SIG-M5 treated with dmso at 0.1 percent for 504 hours (cell line): Measurements from ENCODE around the gene ABHD2.

ENCODE experiments used
- DNase-seq: peaks from one replicate; lab custom pipeline; 2025; ENCODE audit not compliant: unreplicated experiment; lab: John Stamatoyannopoulos, UW

ABHD2 gene

DNA sequence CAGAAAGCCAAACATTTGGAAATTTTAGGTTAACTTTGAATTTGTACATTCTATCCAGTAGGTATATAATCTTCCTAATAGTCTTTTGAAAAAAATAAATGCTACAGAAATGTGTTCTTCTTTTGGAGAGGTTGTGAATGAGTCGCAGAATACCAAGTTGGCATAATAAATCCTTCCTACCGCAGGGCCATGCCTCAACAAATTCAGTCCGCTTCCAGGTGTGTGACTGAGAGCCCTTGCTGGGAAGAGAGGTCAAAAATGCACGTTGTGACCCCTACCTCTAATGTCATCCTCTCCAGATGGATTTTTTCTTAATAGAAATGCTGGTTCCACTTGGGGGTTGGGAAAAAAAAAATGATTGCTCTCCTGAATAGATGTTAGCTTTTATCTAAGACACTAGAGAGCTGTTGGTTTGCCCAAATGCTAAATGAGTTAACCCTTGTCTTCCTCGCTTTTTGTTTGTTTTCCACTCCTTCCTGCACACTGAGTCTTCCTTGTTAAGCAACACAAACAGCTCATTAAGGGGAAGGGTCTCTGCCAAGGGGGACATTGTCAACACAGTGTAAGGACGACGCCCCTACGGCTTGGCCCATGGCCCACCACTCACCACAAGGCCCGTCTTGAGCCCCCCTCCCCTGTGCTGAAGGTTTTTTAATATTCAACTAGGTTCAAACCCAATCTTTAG is 99.2 kb downstream of the ABHD2 start:
- no peak for DNase-seq

DNA sequence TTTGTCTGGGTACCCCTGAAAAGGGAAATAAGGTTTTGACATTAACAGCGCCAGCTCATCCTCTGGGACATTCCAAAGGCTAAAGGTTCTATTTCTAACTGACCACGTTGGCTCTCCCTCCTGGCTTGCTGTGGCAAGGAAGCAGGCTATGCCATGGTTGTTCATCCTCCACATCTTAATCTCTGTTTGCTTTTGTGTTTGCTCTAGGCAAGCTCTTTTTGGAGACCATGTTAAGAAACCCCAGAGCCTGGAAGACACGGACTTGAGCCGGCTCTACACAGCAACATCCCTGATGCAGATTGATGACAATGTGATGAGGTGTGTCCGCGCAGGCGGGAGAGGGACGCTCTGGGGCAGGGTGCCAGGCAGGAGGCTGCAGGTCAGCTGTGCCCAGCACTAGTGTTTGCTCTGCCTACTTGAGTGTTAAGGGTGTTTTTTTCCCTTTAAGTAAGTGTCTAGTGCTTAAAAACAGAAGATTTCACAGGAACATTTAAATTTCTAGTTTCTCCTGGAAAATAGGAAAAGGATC is 99.8 kb downstream of the ABHD2 start:
- no peak for DNase-seq

DNA sequence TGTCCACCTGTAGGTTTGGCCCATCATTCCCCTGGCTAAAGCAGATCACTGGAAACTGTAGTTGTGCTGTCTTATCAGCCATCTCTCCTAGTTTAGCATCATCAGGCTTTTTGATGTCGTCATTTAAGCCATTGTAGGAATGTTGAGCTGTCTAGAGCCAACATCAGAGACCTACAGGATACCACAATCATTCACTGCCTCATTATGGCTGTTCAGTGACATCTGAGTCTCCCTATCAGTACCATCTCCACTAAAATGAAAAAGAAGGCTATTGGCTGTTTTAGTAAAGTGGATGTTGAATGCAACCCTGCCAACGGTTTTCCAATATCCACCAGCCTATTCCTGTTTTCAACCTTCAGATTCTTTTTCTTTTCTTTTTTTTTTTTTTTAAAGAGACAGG is 103.9 kb downstream of the ABHD2 start:
- DNase-seq: no peak

DNA sequence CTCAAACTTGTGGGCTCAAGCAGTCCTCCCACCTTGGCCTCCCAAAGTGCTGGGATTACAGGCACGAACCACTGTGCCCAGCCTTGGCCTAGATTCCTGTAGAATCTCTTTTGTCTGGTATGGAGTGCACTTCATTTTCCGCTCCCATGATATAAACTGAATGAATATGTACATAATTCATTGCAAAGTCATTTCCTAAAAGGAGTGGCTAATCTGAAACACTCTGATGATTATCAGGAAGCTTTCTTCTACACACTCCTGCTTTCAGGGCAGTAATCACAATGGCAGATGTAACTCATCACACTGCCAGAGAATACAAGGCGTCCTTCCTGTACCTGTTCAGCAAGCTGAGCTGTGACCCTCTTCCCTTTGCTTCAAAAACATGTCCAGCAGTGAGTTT is 104.5 kb downstream of the ABHD2 start:
- no peak for DNase-seq

DNA sequence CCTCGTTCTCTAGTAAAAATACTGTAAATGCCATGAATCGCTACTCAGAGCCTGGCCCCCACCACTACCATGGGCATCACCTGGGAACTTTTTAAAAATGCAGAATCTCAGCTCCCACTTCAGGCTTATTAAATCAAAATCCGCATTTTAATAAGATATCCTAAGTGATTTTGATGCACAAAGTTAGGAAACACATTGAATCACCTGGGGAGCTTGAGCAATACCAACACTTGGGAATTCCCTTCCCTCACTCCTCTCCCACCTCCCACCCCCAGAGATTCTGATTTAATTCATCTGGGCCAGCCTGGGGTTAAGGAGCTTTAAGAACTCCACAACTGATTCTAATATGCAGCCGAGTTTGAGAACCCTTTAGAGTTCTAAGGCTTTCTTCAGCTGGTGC is 106.4 kb downstream of the ABHD2 start:
- no peak for DNase-seq

DNA sequence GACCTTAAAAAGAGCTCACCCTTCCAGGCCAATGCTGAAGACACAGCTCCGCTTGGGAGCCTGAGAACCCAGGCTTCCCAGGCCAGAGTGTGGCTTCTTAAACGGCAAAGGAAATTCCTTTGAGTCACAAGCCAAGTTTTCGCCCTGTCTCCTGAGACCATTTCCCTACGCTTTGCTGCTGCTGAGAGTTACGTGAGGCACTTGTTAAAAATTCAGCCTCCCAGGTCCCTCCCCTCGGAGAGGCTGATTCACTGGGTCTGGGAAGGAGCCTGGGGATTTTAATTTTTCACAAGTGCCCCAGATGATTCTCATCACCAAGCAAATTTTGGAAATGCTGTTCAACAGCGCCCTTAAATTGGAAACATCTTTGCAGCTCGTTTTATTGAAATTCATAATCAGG is 107.6 kb downstream of the ABHD2 start:
- no peak for DNase-seq

DNA sequence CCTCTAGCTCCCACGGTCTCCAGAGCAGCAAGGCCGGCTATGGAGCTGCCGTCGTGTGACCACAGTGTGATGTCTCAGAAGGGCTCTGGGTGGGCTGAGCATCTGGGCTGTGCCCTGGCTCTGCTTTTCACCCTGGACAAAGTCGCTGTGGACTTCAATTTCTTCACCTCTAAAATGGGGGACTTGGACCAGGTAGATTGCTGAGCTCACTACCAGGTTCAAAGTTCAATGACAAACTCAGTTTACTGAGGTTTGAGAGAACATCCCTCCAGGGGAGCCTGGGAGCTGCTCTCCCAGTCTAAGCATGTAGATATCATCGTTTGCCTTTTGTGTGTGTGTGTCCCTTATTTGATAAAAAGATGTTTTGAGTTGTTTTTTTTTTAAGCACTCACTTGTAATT is 108.0 kb downstream of the ABHD2 start:
- DNase-seq: no peak

DNA sequence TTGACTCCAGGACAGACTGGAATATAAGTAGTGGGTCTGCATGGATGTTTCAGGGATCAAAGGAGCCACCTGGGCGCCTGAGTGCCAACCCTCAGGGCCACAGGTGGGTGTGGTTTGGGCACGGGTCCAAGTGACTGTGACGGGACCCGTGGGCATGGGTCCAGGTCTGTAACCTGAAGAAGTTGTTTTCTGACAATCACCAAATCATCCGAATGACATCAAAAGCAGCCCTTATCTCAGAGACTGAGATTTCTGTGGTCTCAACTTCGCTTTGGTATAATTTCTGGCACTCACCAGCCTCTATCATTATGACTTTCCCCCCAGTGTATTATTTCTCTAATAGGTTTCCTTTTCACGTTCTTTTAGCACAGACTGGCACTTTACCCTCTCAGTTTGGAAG is 108.7 kb downstream of the ABHD2 start:
- no peak for DNase-seq

DNA sequence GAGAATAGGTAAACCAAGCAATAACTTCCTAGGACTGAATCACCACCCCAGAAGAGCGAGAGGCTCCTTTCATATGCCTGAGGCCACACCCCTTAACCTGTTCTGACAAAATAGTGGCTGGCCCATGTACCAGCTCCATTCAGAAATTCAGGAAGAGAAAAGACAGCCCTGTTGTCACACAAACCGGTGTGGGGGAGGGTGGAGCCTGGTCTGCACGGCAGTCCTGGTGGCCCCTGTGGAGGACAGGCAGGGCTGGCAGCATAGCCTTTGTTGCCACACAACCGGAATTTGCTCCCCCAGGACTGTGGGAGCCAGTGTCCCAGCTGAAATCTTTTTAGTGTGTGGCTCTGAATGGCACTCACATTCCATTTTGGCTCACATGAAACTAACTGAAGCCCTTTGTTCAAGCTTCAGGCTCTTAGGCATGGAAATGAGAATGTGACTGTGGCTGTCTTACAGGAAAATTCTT is 109.3 kb downstream of the ABHD2 start:
- peak; percentile 3 for DNase-seq

DNA sequence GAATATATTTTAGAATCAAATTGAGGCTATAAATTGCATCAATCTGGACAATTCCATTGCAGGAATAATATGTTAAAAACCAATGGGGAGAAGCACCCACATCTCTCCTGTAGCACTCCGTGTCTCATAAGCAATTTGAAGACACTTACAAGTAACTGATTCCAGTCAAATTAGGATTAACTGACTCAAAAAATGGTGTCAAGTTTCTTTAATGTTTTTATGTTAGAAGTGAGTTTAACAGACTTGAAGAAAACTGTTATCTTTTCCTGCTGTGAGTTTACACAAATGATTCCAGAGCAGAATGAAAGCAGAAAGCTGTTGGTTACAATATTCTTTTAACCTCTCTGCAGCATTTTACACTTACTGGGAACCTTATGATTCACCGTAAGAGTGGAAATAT is 109.9 kb downstream of the ABHD2 start:
- no peak for DNase-seq

DNA sequence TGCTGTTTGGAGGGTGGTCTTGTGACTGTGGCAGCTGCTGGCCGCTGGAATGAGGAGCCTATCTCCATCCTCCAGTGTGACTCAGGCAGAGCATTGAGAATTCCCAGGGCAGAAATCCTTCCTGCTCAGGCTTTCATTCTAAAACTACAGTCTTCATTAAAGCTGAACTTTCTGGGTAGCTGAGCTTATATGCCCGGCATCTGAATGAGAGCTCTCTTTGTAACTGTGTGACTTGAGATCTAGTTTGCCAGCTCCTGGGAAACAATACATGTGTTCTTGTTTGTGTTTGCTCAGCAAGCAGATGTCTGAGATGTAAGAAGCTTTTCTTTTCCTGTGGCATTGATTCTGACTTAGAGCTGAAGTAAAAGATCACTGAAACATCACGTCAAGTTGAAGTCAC is 110.7 kb downstream of the ABHD2 start:
- no peak for DNase-seq

DNA sequence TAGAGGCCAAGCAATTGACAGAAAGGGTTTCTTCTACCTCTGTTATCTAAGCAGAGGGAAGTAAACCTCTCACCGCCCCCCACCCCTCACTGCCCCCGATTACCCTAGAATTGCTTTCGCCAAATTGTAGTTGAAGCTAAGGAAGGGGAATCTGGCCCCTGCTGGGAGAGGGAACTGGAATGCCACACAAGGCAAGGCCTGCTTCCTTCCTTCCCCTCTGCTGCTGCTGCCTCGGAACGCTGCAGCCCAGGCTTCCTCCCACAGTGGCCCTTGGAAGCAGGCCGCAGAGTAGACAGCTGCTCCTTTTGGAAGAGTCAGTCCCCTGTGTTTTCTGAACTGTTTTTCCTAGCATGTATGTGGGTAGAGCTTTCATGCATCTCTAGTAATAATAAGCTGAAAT is 111.5 kb downstream of the ABHD2 start:
- no peak for DNase-seq

DNA sequence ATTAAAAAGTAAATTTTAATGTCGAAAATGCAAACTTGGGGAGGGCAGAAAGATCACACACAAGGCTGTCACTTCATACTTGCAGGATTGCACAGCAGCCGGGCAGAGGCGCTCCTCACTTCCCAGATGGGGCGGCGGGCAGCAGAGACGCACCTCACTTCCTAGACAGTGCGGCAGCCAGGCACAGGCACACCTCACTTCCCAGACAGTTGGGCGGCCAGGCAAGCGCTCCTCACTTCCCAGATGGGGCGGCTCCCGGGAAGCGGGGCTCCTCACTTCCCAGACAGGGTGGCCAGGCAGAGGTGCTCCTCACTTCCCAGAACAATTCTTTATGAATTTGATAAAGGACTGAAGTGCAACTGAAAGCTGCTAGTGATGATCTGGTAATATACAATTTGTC is 111.9 kb downstream of the ABHD2 start:
- DNase-seq: no peak

DNA sequence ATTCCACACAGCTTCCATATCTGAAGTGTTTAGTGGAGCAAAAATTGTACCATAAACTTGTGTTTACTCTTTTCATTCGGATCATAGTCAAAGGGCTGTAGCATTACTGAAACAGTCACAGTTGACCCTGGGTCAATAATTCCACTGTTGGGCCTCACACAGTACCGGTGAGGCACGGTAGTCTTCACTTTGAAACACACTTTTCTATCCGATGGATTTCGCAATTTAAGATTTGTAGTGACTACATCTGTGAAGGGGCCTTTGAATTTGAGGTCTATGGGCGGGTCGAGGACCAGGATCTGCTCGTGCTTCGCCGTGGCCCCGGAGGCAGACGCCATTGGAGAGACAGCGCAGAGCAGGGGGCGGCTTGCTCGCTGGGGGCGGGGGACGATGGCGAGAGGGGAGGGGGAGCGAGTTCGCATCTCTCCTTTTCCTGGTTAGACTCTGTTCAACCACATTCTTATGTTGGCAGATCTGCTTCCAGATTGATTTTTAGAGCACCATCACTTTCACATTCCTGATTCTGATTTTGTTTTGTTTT is 113.3 kb downstream of the ABHD2 start:
- no peak for DNase-seq

DNA sequence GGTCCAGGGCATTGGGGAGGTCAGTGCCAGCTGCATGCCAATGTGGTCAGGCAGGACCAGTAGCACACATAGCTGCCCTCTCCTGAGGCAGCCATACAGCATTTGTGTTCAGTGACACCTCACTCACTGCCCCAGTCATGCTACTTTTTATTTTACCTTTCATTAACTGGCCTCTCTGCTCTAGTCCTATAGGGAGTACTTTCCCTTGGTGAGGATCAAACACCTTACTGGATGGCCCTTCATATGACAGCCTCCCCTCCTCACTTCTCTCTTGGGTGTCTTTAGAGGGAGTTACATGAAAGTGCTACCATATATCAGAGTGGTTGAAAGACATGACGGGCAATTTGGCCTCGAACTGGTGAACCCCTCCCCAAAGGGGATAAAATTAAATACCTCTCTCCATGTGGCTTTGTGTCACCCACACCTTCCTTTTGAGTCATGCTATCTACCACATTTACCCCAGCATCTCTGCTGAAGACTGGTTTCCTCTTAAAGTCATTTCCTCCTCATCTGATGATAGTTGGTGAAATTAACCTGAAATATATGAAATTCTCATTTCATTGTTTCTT is 115.5 kb downstream of the ABHD2 start:
- no peak for DNase-seq

DNA sequence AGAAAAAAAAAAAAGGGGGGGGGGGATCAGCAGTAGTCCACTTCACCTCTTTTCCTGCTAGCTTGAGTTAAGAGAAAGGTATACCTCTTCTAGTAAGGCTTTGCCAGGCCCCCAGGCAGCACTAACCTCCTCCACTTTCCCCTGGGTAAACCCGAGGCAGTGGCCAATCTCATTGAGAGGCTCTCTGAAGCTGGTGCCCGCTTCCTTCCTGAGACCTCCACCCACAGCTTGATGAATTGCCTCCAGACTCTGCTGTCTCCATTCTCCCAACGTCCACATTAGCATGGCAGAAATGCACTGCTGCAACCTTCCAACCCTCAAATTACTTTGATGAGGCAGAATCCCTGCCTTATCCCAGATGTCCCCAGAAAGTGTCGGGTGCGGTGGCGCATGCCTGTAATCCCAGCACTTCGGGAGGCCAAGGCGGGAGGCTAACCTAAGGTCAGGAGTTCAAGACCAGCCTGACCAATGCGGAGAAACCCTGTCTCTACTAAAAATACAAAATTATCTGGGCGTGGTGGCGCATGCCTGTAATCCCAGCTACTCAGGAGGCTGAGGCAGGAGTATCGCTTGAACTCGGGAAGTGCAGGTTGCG is 117.8 kb downstream of the ABHD2 start:
- DNase-seq: no peak

DNA sequence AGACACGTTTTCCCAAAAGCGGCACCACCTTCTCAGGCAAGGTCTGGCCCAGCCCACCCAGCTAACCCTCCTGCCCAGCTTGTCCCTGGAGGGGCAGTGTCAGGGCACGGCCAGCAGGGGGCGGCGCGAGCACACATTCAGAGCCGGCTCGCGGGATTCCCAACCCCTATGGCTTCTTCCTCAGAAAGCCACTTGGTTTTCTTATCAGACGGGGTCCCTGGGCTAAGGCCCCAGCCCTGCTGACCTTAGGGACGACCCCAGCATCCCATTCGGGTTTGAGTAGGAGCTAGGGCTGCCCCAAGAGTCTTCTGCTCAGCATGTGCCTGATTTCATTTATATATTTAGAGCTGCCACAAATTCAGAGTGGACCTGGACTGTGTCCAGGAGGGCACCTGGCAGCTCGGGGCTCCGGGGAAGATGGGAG is 118.7 kb downstream of the ABHD2 start:
- peak; percentile 49 for DNase-seq

DNA sequence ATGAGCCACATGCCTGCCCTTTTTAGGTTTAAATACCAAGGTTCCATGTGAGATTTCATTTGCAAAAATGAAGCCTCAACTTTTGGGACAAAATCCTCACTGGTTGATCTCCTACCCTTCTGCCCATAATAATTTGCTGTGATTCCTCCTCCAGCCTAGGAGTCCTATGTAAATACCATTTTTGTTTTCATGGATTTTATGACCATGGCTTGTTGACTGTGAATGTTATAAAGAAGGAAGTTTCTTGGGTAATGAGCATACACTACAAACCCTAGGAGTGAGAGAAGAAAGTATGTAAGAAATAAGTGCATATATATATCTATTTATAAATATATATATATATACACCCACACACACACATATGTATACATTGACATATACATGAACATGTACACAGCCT is 120.0 kb downstream of the ABHD2 start:
- no peak for DNase-seq

DNA sequence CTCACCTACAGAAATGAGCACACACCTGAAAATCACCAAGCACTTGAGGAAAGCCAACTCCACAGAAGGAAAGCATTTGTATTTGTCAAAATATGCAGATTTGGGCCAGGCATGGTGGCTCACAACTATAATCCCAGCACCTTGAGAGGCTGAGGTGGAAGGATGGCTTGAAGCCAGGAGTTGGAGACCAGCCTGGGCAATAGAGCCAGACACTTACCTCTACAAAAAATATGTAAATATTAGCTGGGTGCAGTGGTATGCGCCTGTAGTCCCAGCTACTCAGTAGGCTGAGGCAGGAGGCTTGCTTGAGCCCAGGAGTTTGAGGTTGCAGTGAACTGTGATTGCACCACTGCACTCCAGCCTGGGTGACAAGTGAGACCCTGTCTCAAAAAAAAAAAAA is 120.8 kb downstream of the ABHD2 start:
- no peak for DNase-seq

DNA sequence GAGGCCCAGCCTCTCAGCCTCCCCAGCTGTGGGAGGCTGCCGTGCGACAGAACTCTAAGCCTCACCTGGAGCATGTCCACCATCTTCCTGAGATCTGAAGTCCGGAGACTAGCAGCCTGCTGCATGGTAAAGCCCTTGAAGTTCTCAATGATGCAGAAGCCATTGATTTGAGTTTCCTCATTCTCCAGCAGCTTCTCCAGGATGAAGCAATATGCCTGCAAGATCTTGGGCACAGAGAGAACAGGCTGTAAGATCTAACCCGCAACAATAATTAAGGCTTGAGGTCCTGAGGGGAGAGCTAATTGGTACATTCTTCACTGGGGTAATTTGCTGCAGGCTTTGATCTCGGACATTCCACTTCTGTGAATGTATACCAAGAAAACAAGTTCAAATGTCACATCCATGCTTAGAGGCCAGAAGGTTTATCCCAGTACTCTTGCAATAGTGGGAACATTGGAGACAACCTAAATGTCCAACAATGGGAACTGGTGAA is 123.5 kb downstream of the ABHD2 start:
- DNase-seq: peak; percentile 9

DNA sequence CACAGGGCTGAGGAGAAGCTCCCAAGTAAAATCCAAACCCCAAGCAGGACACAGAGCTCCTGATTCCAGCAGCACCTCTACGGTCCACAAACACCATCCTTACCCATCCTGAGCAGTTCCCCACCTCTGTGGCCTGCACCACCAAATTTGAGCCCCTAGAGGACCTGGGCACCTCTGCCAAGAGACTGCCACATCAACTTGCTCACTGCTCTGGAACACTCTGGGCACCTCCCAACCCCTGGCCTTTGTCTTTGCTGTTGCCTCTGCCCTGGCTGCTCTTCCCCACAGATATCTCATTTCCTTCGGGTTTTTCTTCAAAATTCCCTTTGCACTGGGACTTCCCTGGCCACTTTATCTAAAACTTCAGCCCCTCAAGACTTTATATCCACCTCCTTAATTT is 127.4 kb downstream of the ABHD2 start:
- DNase-seq: no peak

DNA sequence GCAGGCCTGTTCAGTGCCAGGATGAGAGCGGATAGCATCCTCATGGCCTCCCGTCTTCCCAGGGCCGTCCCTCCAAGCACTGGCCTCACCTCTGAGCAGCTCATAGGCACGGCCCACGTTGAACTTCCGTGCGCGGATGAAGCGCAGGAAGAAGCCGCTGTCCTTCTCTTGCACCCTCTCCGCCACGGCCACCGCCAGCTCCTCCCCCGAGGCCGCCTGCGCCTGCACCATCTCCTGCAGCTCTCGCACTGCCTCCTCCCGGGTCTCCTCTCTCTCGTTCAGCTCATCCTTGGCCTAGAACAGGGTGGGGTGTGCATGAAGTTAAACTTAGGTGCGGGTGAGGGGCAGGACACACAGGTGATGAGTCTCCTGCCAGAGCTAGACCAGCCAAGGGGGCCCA is 128.8 kb downstream of the ABHD2 start:
- no peak for DNase-seq
